SU-DHL-6 (cell line): ENCODE measurements around the gene MAST2.

ENCODE experiments used
- H2AFZ ChIP-seq: fragments of 200-600 bp; sonication (generic); 2 replicates; pipeline ENCODE4 v1.6.1; 2014; ENCODE audit warnings: low read depth, mild to moderate bottlenecking, moderate library complexity, mixed read lengths, antibody characterized with exemption, low read length; ENCODE audit not compliant: severe bottlenecking
- H3F3A ChIP-seq: fragments of 200-600 bp; shearing (Covaris generic); 2 replicates; pipeline ENCODE4 v1.6.0; 2016; ENCODE audit warnings: antibody characterized with exemption, mild to moderate bottlenecking; ENCODE audit not compliant: insufficient read depth
- H3K27ac ChIP-seq: fragments of 200-600 bp; sonication (generic); 2 replicates; pipeline ENCODE4 v1.5.1; 2016; ENCODE audit warnings: low read depth, mild to moderate bottlenecking, low read length, moderate library complexity, mixed read lengths
- H3K27me3 ChIP-seq: fragments of 200-600 bp; sonication (generic), shearing (Covaris generic); 2 replicates; pipeline ENCODE4 v1.6.0; 2014; ENCODE audit warnings: mild to moderate bottlenecking, low read length
- H3K36me3 ChIP-seq: fragments of 200-600 bp; sonication (generic); 2 replicates; pipeline ENCODE4 v1.6.1; 2014; ENCODE audit warnings: mild to moderate bottlenecking, low read length, mixed read lengths
- H3K4me2 ChIP-seq: fragments of 300-600, 200-600 bp; shearing (Covaris generic), sonication (generic); 2 replicates; pipeline ENCODE4 v1.6.0; 2014; ENCODE audit warnings: low read length, low read depth, mild to moderate bottlenecking; ENCODE audit not compliant: poor library complexity, severe bottlenecking
- H3K4me3 ChIP-seq: fragments of 200-600 bp; sonication (generic); 2 replicates; pipeline ENCODE4 v1.5.1; 2014; ENCODE audit warnings: antibody characterized with exemption, low read length, mild to moderate bottlenecking, mixed read lengths; ENCODE audit not compliant: insufficient read depth, poor library complexity, severe bottlenecking
- H3K79me2 ChIP-seq: fragments of 200-600 bp; sonication (generic); 2 replicates; pipeline ENCODE4 v1.6.1; 2014; ENCODE audit warnings: mild to moderate bottlenecking, low read length, moderate library complexity; ENCODE audit not compliant: insufficient read depth
- H3K9ac ChIP-seq: fragments of 200-600 bp; sonication (generic); 2 replicates; pipeline ENCODE4 v1.7.0; 2014; ENCODE audit warnings: mild to moderate bottlenecking, low read length
- H3K9me2 ChIP-seq: fragments of 200-600 bp; sonication (generic); replicated peaks from 2 replicates; pipeline ENCODE4 v1.6.1; 2014; ENCODE audit warnings: low read length; ENCODE audit not compliant: insufficient read depth
- H3K9me3 ChIP-seq: fragments of 200-600 bp; sonication (generic); 2 replicates; pipeline ENCODE4 v1.6.1; 2014; ENCODE audit warnings: low read length, mixed read lengths; ENCODE audit not compliant: insufficient read depth
- H4K20me1 ChIP-seq: fragments of 200-600 bp; sonication (generic); 2 replicates; pipeline ENCODE4 v1.6.1; 2014; ENCODE audit warnings: low read depth, mild to moderate bottlenecking, antibody characterized with exemption, low read length, moderate library complexity, mixed read lengths
- CTCF ChIP-seq: fragments of 200-600 bp; sonication (generic); IDR thresholded peaks from one replicate; pipeline ENCODE4 v1.5.1; 2017; ENCODE audit warnings: antibody characterized with exemption, mild to moderate bottlenecking, low read length, moderate library complexity; ENCODE audit not compliant: insufficient read depth, poor library complexity, severe bottlenecking
- EZH2phosphoT487 ChIP-seq: fragments of 200-600 bp; sonication (generic), shearing (Covaris generic); conservative IDR thresholded peaks from 2 replicates; pipeline ENCODE4 v1.6.1; 2018; ENCODE audit warnings: mild to moderate bottlenecking, antibody characterized with exemption, low read length, moderate library complexity, mixed read lengths

The MAST2 gene

GRCh38 chr1:46010611-46011010 lies 207.2 kb downstream of the MAST2 start:
- H3K27ac ChIP-seq, result no peak overlapping the region
- no peaks in the 10 kb centered on the region for H3K27me3 ChIP-seq
- no peak overlapping the region for H2AFZ ChIP-seq
- H3K79me2 ChIP-seq, result no peaks in the 10 kb centered on the region
- no peaks in the 10 kb centered on the region for H3K9me2 ChIP-seq
- H3K4me2 ChIP-seq, result no peak overlapping the region
- no peaks in the 10 kb centered on the region for H3F3A ChIP-seq
- no peak overlapping the region for H3K9ac ChIP-seq
- TF ChIP-seq EZH2phosphoT487 (no peak), CTCF (no peak)
- H4K20me1 ChIP-seq, result no peaks in the 10 kb centered on the region
- H3K4me3 ChIP-seq, result no peak overlapping the region
- peaks cover 38% of the 10 kb centered on the region for H3K36me3 ChIP-seq
- no peaks in the 10 kb centered on the region for H3K9me3 ChIP-seq

- Histone ChIP-seq H3K9ac (no peak overlapping the region), H3K27me3 (no peaks in the 10 kb centered on the region), H3K9me3 (no peaks in the 10 kb centered on the region), H3F3A (no peaks in the 10 kb centered on the region), H3K79me2 (no peaks in the 10 kb centered on the region), H4K20me1 (no peaks in the 10 kb centered on the region), H3K4me2 (no peak overlapping the region), H3K27ac (no peak overlapping the region), H3K36me3 (peaks cover 33% of the 10 kb centered on the region), H3K4me3 (no peak overlapping the region), H3K9me2 (no peaks in the 10 kb centered on the region), H2AFZ (no peak overlapping the region)
- TF ChIP-seq EZH2phosphoT487, result no peak
- TF ChIP-seq CTCF, result no peak
Measured at GRCh38 chr1:46011121-46011695, 207.8 kb downstream of the MAST2 start.

GRCh38 chr1:46012236-46012635 lies 208.8 kb downstream of the MAST2 start:
- Histone ChIP-seq H3K36me3 (peaks cover 28% of the 10 kb centered on the region), H3K27ac (no peak overlapping the region), H3K79me2 (no peaks in the 10 kb centered on the region), H3K9ac (no peak overlapping the region), H3F3A (no peaks in the 10 kb centered on the region), H3K27me3 (no peaks in the 10 kb centered on the region), H3K4me3 (no peak overlapping the region), H3K9me3 (no peaks in the 10 kb centered on the region), H3K9me2 (no peaks in the 10 kb centered on the region), H3K4me2 (no peak overlapping the region), H4K20me1 (no peaks in the 10 kb centered on the region), H2AFZ (no peak overlapping the region)
- no peak for TF ChIP-seq EZH2phosphoT487
- TF ChIP-seq CTCF, result no peak
